Esophagus (tissue), 2 donors: ENCODE measurements around the gene ACOT11. TPM values are rescaled to one million over a fixed set of nuclear protein-coding genes. Genes with fewer than 3 reads are reported as not detected.
A peak's percentile ranks its signal among the peaks of the same experiment; 100 is the strongest.

Experiments used
- H3K27ac ChIP-seq, 2 donors: one replicate each; pipeline ENCODE4 v1.5.1; 2013; ENCODE audit warnings: low read depth in 2 of 2, mild to moderate bottlenecking in 2 of 2, inconsistent platforms in 1 of 2, low read length in 1 of 2, moderate library complexity in 1 of 2
- H3K27me3 ChIP-seq, 2 donors: one replicate each; pipeline ENCODE4 v1.6.1; 2013; ENCODE audit warnings: low read length in 2 of 2, control low read depth in 1 of 2, mild to moderate bottlenecking in 1 of 2; ENCODE audit not compliant: insufficient read depth in 2 of 2, control insufficient read depth in 1 of 2
- H3K36me3 ChIP-seq, 2 donors: one replicate each; pipeline ENCODE4 v1.6.1; 2013; ENCODE audit warnings: low read length in 1 of 2; ENCODE audit not compliant: control insufficient read depth in 2 of 2, insufficient read depth in 2 of 2
- H3K4me1 ChIP-seq, 2 donors: one replicate each; pipeline ENCODE4 v1.6.1; 2013; ENCODE audit warnings: low read length in 1 of 2; ENCODE audit not compliant: control insufficient read depth in 2 of 2, insufficient read depth in 2 of 2
- H3K4me3 ChIP-seq, 2 donors: one replicate each; pipeline ENCODE4 v1.5.1; 2013; ENCODE audit warnings: low read length in 2 of 2, mild to moderate bottlenecking in 2 of 2, low read depth in 1 of 2, moderate library complexity in 1 of 2
- H3K9me3 ChIP-seq, 2 donors: one replicate each; pipeline ENCODE4 v1.6.1; 2013; ENCODE audit warnings: mild to moderate bottlenecking in 2 of 2, low read depth in 1 of 2, low read length in 1 of 2, moderate library complexity in 1 of 2; ENCODE audit not compliant: control insufficient read depth in 2 of 2, insufficient read depth in 1 of 2
- WGBS, 2 donors: extraction: QIAGEN DNeasy Blood & Tissue Kit; methylation state at CpG; one replicate each; pipeline ENCODE4 v1.1.7; 2013; 5-methylcytosine and 5-hydroxymethylcytosine counted together
- polyA plus RNA-seq, 2 donors: library from polyadenylated mRNA; stranded (reverse); fragments of 200-250 nt; gene quantifications; one replicate each; pipeline ENCODE4 v1.2.3, GENCODE V29; 2013
- donor health status: healthy with polysubstance abuse.
- donor health status: Bipolar disorder and iron deficiency.

ACOT11 gene
- polyA plus RNA-seq, 2 donors = 10.5 to 13.0 TPM

- WGBS, 2 donors = 89 to 92% methylated on average over 11 of the region's 11 CpGs
- H3K4me3 ChIP-seq = no peak overlapping the region
- H3K4me1 ChIP-seq = peaks cover 2 to 8% of the 10 kb centered on the region in 2 donors
These were observed 2.0 kb upstream of the ACOT11 start for GRCh38 chr1:54545916-54546635.

GRCh38 chr1:54546651-54547401 is 1.2 kb upstream of the ACOT11 start:
- H3K4me3 ChIP-seq = no peak overlapping the region
- H3K4me1 ChIP-seq = peaks cover 2 to 7% of the 10 kb centered on the region in 2 donors
- no peaks in the 10 kb centered on the region for H3K9me3 ChIP-seq
- 87 to 92% methylated on average over 10 of the region's 10 CpGs for WGBS, 2 donors
- H3K27me3 ChIP-seq = no peaks in the 10 kb centered on the region
- peak overlapping the region in 1 of 2 donors; percentile 73 for H3K27ac ChIP-seq
- no peaks in the 10 kb centered on the region for H3K36me3 ChIP-seq

More at GRCh38 chr1:54545916-54546635, 2.0 kb upstream of the ACOT11 start:
- Histone ChIP-seq H3K27ac (no peak overlapping the region), H3K9me3 (no peaks in the 10 kb centered on the region), H3K27me3 (no peaks in the 10 kb centered on the region), H3K36me3 (no peaks in the 10 kb centered on the region)

DNA sequence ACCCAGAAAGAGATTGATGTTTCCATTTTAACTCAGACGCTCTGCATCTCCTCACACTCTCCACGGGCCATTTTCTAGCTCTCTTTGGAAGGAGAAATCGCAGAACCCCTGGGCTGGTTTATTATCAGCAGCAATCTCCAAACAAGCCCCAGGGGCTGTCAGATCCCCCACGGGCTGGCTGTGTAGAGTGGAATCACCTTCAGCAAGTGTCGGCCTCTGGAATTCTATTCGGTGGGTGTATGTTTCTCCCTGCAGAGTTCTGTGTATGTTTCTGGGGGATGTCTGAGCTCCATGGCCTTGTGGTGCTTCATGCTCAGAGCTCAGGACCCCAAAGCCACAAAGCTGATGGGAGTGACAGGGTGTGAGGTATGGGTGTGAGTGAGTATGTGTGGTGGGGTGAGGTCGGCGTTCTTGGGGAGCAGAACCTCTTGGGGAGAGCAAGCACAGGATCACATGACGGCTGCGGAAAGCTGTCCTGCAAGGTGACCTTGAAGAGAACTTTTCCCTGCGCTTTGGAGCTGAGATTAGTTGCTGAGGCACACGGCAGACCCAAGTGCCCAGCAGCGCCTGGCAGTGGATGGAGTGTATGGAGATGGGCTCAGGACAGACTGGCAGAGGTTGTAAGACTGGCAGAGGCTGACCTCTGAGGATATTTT is 489 bp downstream of the ACOT11 start:
- WGBS, 2 donors = 50 to 58% methylated on average over 13 of the region's 13 CpGs
- H3K4me3 ChIP-seq = peak overlapping the region in 1 of 2 donors; percentile 24
- H3K9me3 ChIP-seq = no peaks in the 10 kb centered on the region
- H3K36me3 ChIP-seq = no peaks in the 10 kb centered on the region
- H3K4me1 ChIP-seq = peaks cover under 1 to 2% of the 10 kb centered on the region in 2 donors
- peak overlapping the region in 1 of 2 donors; percentile 79 for H3K27ac ChIP-seq
- H3K27me3 ChIP-seq = no peaks in the 10 kb centered on the region

GRCh38 chr1:54549181-54549924 is 1.3 kb downstream of the ACOT11 start:
- WGBS, 2 donors = 69 to 76% methylated on average over 13 of the region's 13 CpGs
- no peak overlapping the region for H3K4me3 ChIP-seq
- H3K36me3 ChIP-seq = no peaks in the 10 kb centered on the region
- no peaks in the 10 kb centered on the region for H3K27me3 ChIP-seq
- H3K4me1 ChIP-seq = peaks cover 0 to 2% of the 10 kb centered on the region in 2 donors
- peak overlapping the region in 1 of 2 donors; percentile 52 for H3K27ac ChIP-seq
- no peaks in the 10 kb centered on the region for H3K9me3 ChIP-seq

DNA sequence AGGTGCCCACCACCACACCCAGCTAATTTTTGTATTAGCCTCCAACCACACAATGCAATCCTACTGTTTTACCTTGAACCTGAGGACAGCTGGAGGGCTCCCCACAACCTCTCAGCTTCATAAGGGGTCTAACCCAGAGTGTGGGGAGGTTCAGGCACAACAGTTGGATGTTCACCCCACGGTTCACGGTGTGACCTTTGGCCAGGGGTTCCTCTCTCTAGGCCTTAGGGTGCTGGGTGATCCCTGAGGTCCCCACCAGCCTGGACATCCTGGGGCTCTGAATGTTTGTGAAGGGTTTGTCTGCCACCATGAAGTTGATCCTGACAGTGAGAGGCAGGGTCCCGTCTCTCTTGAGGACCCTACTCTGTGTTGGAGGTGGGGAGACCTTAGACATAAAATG is 3.9 kb downstream of the ACOT11 start:
- 92 to 94% methylated on average over 3 of the region's 3 CpGs for WGBS, 2 donors
- H3K36me3 ChIP-seq = no peaks in the 10 kb centered on the region

DNA sequence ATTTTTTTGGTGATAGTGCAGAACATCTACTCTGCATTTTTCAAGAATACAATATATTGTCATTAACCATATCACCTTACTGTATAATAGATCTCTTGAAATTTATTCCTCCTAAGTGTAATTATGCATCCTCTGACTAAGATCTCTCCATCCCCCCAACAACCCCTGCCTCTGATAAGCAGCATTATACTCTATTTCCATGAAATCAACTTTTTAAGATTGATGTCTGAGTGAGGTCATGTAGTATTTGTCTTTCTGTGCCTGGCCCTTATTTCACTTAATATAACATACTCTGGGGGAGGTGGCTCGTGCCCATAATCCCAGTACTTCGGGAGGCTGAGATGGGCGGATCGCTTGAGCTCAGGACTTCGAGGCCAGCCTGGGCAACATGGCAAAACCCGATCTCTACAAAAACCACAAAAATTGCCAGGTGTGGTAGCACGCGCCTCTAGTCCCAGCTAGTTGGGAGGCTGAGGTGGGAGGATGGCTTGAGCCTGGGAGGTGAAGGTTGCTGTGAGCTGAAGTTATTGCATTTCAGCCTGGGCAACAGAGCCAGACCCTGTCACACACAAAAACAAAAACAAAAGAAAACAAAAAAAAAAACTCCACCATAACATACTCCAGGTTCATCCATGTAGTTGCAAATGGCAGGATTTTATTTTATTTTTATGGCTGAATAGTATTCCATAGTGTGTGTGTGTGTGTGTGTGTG is 5.7 kb downstream of the ACOT11 start:
- Histone ChIP-seq H3K36me3 (no peaks in the 10 kb centered on the region), H3K4me1 (peaks cover 0 to 2% of the 10 kb centered on the region in 2 donors), H3K9me3 (no peaks in the 10 kb centered on the region), H3K27me3 (no peaks in the 10 kb centered on the region), H3K27ac (no peak overlapping the region), H3K4me3 (no peak overlapping the region)
- WGBS, 2 donors = 85 to 95% methylated on average over 8 of the region's 8 CpGs

More for the DNA sequence above, 3.9 kb downstream of the ACOT11 start:
- Histone ChIP-seq H3K4me3 (no peak overlapping the region), H3K27ac (no peak overlapping the region), H3K9me3 (no peaks in the 10 kb centered on the region), H3K27me3 (no peaks in the 10 kb centered on the region), H3K4me1 (peaks cover 0 to 2% of the 10 kb centered on the region in 2 donors)

GRCh38 chr1:54556110-54556509 is 8.1 kb downstream of the ACOT11 start:
- no peaks in the 10 kb centered on the region for H3K36me3 ChIP-seq
- H3K4me3 ChIP-seq = no peak overlapping the region
- H3K27me3 ChIP-seq = no peaks in the 10 kb centered on the region
- peaks cover 2 to 4% of the 10 kb centered on the region in 2 donors for H3K4me1 ChIP-seq
- 94 to 98% methylated on average over 1 of the region's 1 CpG for WGBS, 2 donors
- H3K9me3 ChIP-seq = no peaks in the 10 kb centered on the region
- no peak overlapping the region for H3K27ac ChIP-seq

DNA sequence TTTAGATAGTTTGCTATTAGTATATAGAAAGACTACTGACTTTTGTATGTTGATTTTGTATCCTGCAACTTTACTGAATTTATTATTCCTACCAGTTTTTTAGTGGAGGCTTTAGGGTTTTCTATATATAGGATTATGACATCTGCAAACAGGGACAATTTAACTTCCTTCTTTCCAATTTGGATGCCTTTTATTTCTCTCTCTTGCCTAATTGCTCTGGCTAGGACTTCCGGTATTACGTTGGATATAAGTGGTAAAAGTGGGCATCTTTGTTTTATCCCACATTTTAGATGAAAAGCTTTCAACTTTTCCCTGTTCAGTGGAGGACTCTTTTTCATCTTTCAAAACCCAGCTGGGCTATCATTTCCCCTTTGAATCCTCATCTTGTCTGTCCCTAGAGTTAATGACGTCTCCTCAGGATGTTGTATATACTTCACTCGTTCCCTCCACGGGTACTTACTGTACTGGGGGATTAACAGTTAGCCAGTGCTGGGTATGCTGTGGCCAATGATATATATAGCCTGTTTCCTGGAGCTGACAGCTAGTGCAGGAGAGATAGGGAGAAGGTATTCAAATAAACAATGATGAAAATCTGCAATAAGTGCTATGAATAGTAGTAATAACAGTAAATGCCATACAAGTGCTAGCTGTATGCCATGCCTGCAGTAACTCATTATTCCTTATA is 9.8 kb downstream of the ACOT11 start:
- H3K27me3 ChIP-seq = no peaks in the 10 kb centered on the region

More for the DNA sequence above, 9.8 kb downstream of the ACOT11 start:
- Histone ChIP-seq H3K4me3 (no peak overlapping the region), H3K4me1 (peaks cover 2 to 4% of the 10 kb centered on the region in 2 donors), H3K27ac (no peak overlapping the region), H3K9me3 (no peaks in the 10 kb centered on the region), H3K36me3 (no peaks in the 10 kb centered on the region)
- WGBS, 2 donors = 47 to 52% methylated on average over 5 of the region's 5 CpGs
